ENCODE measurements around the gene DYNC1I2.

Gene DYNC1I2

GRCh38 chr2:171687287-171688128, at the start of gene DYNC1I2:
DYNC1I2 (plus strand) TSS chr2:171687469; CDS start chr2:171690156, 2,687 bp downstream.
- DNase-seq (ENCODE audit: low read depth) = peak; percentile 94
- peak within 1 kb of the TSS; percentile 89 for H3K4me3 ChIP-seq (ENCODE audit: low read depth, low read length)
- no peak for TF ChIP-seq CTCF (IDR thresholded peaks at IDR 0.05; ENCODE audit: insufficient read depth, low read depth, low read length, missing control alignments)

- no peak overlapping the region for H3K4me3 ChIP-seq (ENCODE audit: low read depth, low read length)
- no peak for DNase-seq (ENCODE audit: low read depth)
- TF ChIP-seq CTCF (IDR thresholded peaks at IDR 0.05; ENCODE audit: insufficient read depth, low read depth, low read length, missing control alignments) = no peak
Observed at GRCh38 chr2:171651667-171652415, 35.4 kb upstream of the DYNC1I2 start.

- no peak for TF ChIP-seq CTCF (IDR thresholded peaks at IDR 0.05; ENCODE audit: insufficient read depth, low read depth, low read length, missing control alignments)
- peak; percentile 63 for DNase-seq (ENCODE audit: low read depth)
- H3K4me3 ChIP-seq (ENCODE audit: low read depth, low read length) = no peak overlapping the region
Observed at GRCh38 chr2:171652416-171652785, 34.9 kb upstream of the DYNC1I2 start.

GRCh38 chr2:171655586-171655985, 31.7 kb upstream of the DYNC1I2 start:
- no peak for TF ChIP-seq CTCF (IDR thresholded peaks at IDR 0.05; ENCODE audit: insufficient read depth, low read depth, low read length, missing control alignments)
- DNase-seq (ENCODE audit: low read depth) = peak; percentile 26
- H3K4me3 ChIP-seq (ENCODE audit: low read depth, low read length) = no peak overlapping the region

GRCh38 chr2:171667041-171667440, 20.2 kb upstream of the DYNC1I2 start:
- TF ChIP-seq CTCF (IDR thresholded peaks at IDR 0.05; ENCODE audit: insufficient read depth, low read depth, low read length, missing control alignments) = no peak
- DNase-seq (ENCODE audit: low read depth) = no peak
- H3K4me3 ChIP-seq (ENCODE audit: low read depth, low read length) = no peak overlapping the region

- no peak overlapping the region for H3K4me3 ChIP-seq (ENCODE audit: low read depth, low read length)
- no peak for TF ChIP-seq CTCF (IDR thresholded peaks at IDR 0.05; ENCODE audit: insufficient read depth, low read depth, low read length, missing control alignments)
- no peak for DNase-seq (ENCODE audit: low read depth)
Observed at GRCh38 chr2:171668183-171668582, 19.1 kb upstream of the DYNC1I2 start.

All from GM12865 (cell line).